Trophoblast cell (in vitro differentiated cells and primary cell): ENCODE results near the gene KIF2C.
A peak's percentile ranks its signal among the peaks of the same experiment; 100 is the strongest.

ENCODE experiments used
- DNase-seq, 2 donors: peaks; one replicate each; pipeline ENCODE4 v3.0.0-alpha.2; 2016
- H2AFZ ChIP-seq: 2 replicates; pipeline ENCODE4 v1.6.1; 2013; ENCODE audit warnings: low read length, moderate library complexity, mild to moderate bottlenecking; ENCODE audit not compliant: insufficient read depth, poor library complexity
- H2AK5ac ChIP-seq: 2 replicates; pipeline ENCODE4 v1.6.1; 2013; ENCODE audit warnings: mild to moderate bottlenecking, low read length
- H2BK120ac ChIP-seq: 2 replicates; pipeline ENCODE4 v1.6.1; 2013; ENCODE audit warnings: low read length, mild to moderate bottlenecking, moderate library complexity; ENCODE audit not compliant: insufficient read depth, poor library complexity
- H2BK12ac ChIP-seq: 2 replicates; pipeline ENCODE4 v1.6.1; 2013; ENCODE audit warnings: mild to moderate bottlenecking, low read length, moderate library complexity
- H2BK5ac ChIP-seq: 2 replicates; pipeline ENCODE4 v1.6.1; 2013; ENCODE audit warnings: low read length, low read depth, moderate library complexity, mild to moderate bottlenecking; ENCODE audit not compliant: poor library complexity
- H3K14ac ChIP-seq: 2 replicates; pipeline ENCODE4 v1.6.1; 2013; ENCODE audit warnings: mild to moderate bottlenecking, low read length
- H3K18ac ChIP-seq: 2 replicates; pipeline ENCODE4 v1.6.1; 2013; ENCODE audit warnings: mild to moderate bottlenecking, low read length
- H3K23ac ChIP-seq: 2 replicates; pipeline ENCODE4 v1.6.1; 2013; ENCODE audit warnings: low read length
- H3K27ac ChIP-seq: 2 replicates; pipeline ENCODE4 v1.5.1; 2013; ENCODE audit warnings: low read depth, mild to moderate bottlenecking, inconsistent platforms, low read length, moderate library complexity
- H3K27me3 ChIP-seq: 2 replicates; pipeline ENCODE4 v1.6.1; 2013; ENCODE audit warnings: inconsistent platforms, mild to moderate bottlenecking, low read length, moderate library complexity; ENCODE audit not compliant: insufficient read depth
- H3K36me3 ChIP-seq, 2 experiments: 1 replicate in 1 of 2; 2 replicates in 1 of 2; pipeline ENCODE4 v1.6.1; 2013; ENCODE audit warnings: low read length in 2 of 2, mild to moderate bottlenecking in 2 of 2, moderate library complexity in 1 of 2; ENCODE audit not compliant: insufficient read depth in 2 of 2, control insufficient read depth in 1 of 2
- H3K4ac ChIP-seq: 2 replicates; pipeline ENCODE4 v1.6.1; 2013; ENCODE audit warnings: low read depth, mild to moderate bottlenecking, low read length, moderate library complexity
- H3K4me1 ChIP-seq, 2 experiments: 1 replicate in 1 of 2; 2 replicates in 1 of 2; pipeline ENCODE4 v1.6.1; 2013; ENCODE audit warnings: low read length in 2 of 2, mild to moderate bottlenecking in 2 of 2, moderate library complexity in 1 of 2; ENCODE audit not compliant: insufficient read depth in 2 of 2, control insufficient read depth in 1 of 2
- H3K4me2 ChIP-seq: 2 replicates; pipeline ENCODE4 v1.6.1; 2013; ENCODE audit warnings: inconsistent platforms, mild to moderate bottlenecking, low read length, moderate library complexity
- H3K4me3 ChIP-seq: 2 replicates; pipeline ENCODE4 v1.5.1; 2013; ENCODE audit warnings: mild to moderate bottlenecking, low read depth, low read length, inconsistent platforms
- H3K79me1 ChIP-seq: one replicate; pipeline ENCODE4 v1.6.1; 2013; ENCODE audit warnings: low read length
- H3K79me2 ChIP-seq: 2 replicates; pipeline ENCODE4 v1.6.1; 2013; ENCODE audit warnings: low read length, mild to moderate bottlenecking; ENCODE audit not compliant: control insufficient read depth, insufficient read depth, poor library complexity
- H3K9ac ChIP-seq: 2 replicates; pipeline ENCODE4 v1.6.1; 2013; ENCODE audit warnings: mild to moderate bottlenecking, low read length
- H3K9me3 ChIP-seq: 2 replicates; pipeline ENCODE4 v1.6.1; 2013; ENCODE audit warnings: low read depth, mild to moderate bottlenecking, control low read depth, inconsistent platforms, low read length; ENCODE audit not compliant: insufficient read depth
- H4K12ac ChIP-seq: 2 replicates; pipeline ENCODE4 v1.6.1; 2013; ENCODE audit warnings: low read depth, mild to moderate bottlenecking, low read length, moderate library complexity
- H4K8ac ChIP-seq: 2 replicates; pipeline ENCODE4 v1.6.1; 2013; ENCODE audit warnings: low read depth, mild to moderate bottlenecking, low read length, moderate library complexity
- H4K91ac ChIP-seq: one replicate; pipeline ENCODE4 v1.6.1; 2013; ENCODE audit warnings: low read depth, mild to moderate bottlenecking, low read length, moderate library complexity
- WGBS: extraction: QIAGEN DNeasy Blood & Tissue Kit; methylation state at CpG from one replicate; pipeline ENCODE4 v1.1.7; 2013; ENCODE audit warnings: missing lambda C conversion rate; ENCODE audit not compliant: insufficient read length, insufficient coverage; ENCODE audit errors: extremely low coverage; 5-methylcytosine and 5-hydroxymethylcytosine counted together

The KIF2C gene

GRCh38 chr1:44784094-44785028, 44.7 kb downstream of the KIF2C start:
- H3K4me1 ChIP-seq, result peaks cover 3 to 17% of the 10 kb centered on the region in 2 experiments
- peak overlapping the region; percentile 53 for H3K4me3 ChIP-seq
- H3K14ac ChIP-seq, result peak overlapping the region; percentile 14
- peak in 1 of 2 donors; percentile 38 for DNase-seq
- peak overlapping the region; percentile 63 for H3K4me2 ChIP-seq
- H2BK12ac ChIP-seq, result no peak overlapping the region
- no peak overlapping the region for H3K27ac ChIP-seq
- H3K18ac ChIP-seq, result no peak overlapping the region
- no peak overlapping the region for H2BK5ac ChIP-seq
- H3K36me3 ChIP-seq, result peaks cover 14 to 16% of the 10 kb centered on the region in 2 experiments
- H3K9ac ChIP-seq, result no peak overlapping the region
- peaks cover 2% of the 10 kb centered on the region for H3K79me1 ChIP-seq
- H4K91ac ChIP-seq, result no peak overlapping the region
- no peak overlapping the region for H2BK120ac ChIP-seq
- no peak overlapping the region for H3K4ac ChIP-seq
- peak overlapping the region; percentile 46 for H2AFZ ChIP-seq
- H4K12ac ChIP-seq, result peak overlapping the region; percentile 31
- H2AK5ac ChIP-seq, result no peak overlapping the region
- no peaks in the 10 kb centered on the region for H3K79me2 ChIP-seq
- H3K27me3 ChIP-seq, result no peaks in the 10 kb centered on the region
- H4K8ac ChIP-seq, result peak overlapping the region; percentile 72
- peaks cover 2% of the 10 kb centered on the region for H3K9me3 ChIP-seq
- H3K23ac ChIP-seq, result no peak overlapping the region
- no CpG with 5 or more reads among the region's 71 CpGs for WGBS

DNA sequence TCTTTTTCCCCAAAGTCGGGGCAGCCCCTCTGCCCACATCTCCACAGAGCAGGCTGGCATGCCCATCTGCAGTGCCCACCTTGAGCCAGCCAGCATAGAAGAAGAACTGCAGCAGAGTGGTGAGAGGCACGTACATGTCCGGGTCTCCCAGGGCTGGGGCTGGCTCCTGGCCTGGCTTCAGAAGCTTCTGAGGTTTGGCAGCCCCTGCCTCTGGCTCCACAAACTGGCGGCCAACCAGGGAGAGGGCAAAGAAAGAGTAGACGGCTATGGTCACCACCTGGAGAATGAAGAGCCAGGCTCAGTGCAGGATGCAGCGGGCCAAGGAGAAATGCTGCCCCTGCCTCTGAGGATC, 45.4 kb downstream of the KIF2C start:
- Histone ChIP-seq H4K8ac (no peak overlapping the region), H3K4me1 (peaks cover 3 to 17% of the 10 kb centered on the region in 2 experiments), H2BK120ac (no peak overlapping the region), H4K91ac (no peak overlapping the region), H3K4me3 (no peak overlapping the region), H3K79me1 (peaks cover 2% of the 10 kb centered on the region), H3K9ac (no peak overlapping the region), H3K36me3 (peaks cover 9 to 10% of the 10 kb centered on the region in 2 experiments), H3K18ac (no peak overlapping the region), H3K23ac (no peak overlapping the region), H3K27ac (no peak overlapping the region), H2AK5ac (no peak overlapping the region), H3K14ac (no peak overlapping the region), H2BK12ac (no peak overlapping the region), H2BK5ac (no peak overlapping the region), H3K4ac (no peak overlapping the region), H3K4me2 (no peak overlapping the region), H3K79me2 (no peaks in the 10 kb centered on the region), H4K12ac (no peak overlapping the region), H2AFZ (no peak overlapping the region), H3K27me3 (no peaks in the 10 kb centered on the region), H3K9me3 (peaks cover 2% of the 10 kb centered on the region)
- DNase-seq, result no peak
- no CpG with 5 or more reads among the region's 6 CpGs for WGBS

DNA sequence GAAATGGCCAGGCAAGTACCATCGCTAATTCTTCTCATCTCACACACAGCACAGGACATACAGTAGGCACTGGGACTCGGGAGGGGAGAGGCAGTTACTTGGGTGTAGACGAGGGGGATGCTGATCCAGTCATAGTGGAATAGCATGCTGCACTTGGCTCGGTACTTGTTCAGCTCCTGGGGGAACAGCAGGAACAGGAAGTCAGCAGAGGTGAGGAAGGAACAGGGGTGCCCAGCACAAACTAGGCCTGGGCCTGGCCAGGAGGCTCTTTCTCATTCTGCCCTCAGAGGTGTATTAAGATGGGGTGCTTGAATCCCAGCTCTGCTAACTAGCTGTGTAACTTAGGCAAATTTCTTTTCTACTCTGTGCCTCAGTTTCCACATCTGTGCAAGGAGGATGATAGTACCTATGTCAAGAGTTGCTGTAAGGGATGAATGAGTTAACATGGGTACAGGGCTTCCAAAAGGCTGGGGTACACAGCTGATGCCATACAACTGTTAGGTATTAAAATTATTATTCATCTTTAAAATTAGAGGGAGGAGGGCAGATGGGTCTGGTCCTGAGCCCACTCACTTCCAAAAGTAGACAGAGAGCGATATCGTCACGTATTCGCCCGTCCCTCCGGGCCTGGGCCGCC, 46.0 kb downstream of the KIF2C start:
- no peak overlapping the region for H3K18ac ChIP-seq
- no peak overlapping the region for H2BK12ac ChIP-seq
- H3K9ac ChIP-seq, result no peak overlapping the region
- H3K4me1 ChIP-seq, result peaks cover 3 to 17% of the 10 kb centered on the region in 2 experiments
- H2BK120ac ChIP-seq, result no peak overlapping the region
- DNase-seq, result no peak
- WGBS, result no CpG with 5 or more reads among the region's 11 CpGs
- H3K36me3 ChIP-seq, result peaks cover 5% of the 10 kb centered on the region in 2 experiments
- H3K79me1 ChIP-seq, result peaks cover 2% of the 10 kb centered on the region
- no peaks in the 10 kb centered on the region for H3K79me2 ChIP-seq
- H3K4ac ChIP-seq, result no peak overlapping the region
- peaks cover 2% of the 10 kb centered on the region for H3K9me3 ChIP-seq
- no peak overlapping the region for H2BK5ac ChIP-seq
- no peak overlapping the region for H3K4me3 ChIP-seq
- no peaks in the 10 kb centered on the region for H3K27me3 ChIP-seq
- no peak overlapping the region for H4K12ac ChIP-seq
- no peak overlapping the region for H3K27ac ChIP-seq
- H2AK5ac ChIP-seq, result no peak overlapping the region
- H4K8ac ChIP-seq, result no peak overlapping the region
- no peak overlapping the region for H4K91ac ChIP-seq
- H3K23ac ChIP-seq, result no peak overlapping the region
- peak overlapping the region; percentile 57 for H3K4me2 ChIP-seq
- H3K14ac ChIP-seq, result no peak overlapping the region
- no peak overlapping the region for H2AFZ ChIP-seq

GRCh38 chr1:44786138-44786840, 46.7 kb downstream of the KIF2C start:
- H3K27ac ChIP-seq, result no peak overlapping the region
- peak overlapping the region; percentile 20 for H2AFZ ChIP-seq
- no peaks in the 10 kb centered on the region for H3K79me2 ChIP-seq
- H3K23ac ChIP-seq, result no peak overlapping the region
- H2BK120ac ChIP-seq, result no peak overlapping the region
- H2BK5ac ChIP-seq, result no peak overlapping the region
- no peak overlapping the region for H2BK12ac ChIP-seq
- no peak overlapping the region for H3K18ac ChIP-seq
- H3K9me3 ChIP-seq, result peaks cover 2% of the 10 kb centered on the region
- no peak overlapping the region for H4K91ac ChIP-seq
- DNase-seq, result peak; percentile 82 to 86
- H3K9ac ChIP-seq, result no peak overlapping the region
- H4K12ac ChIP-seq, result no peak overlapping the region
- peak overlapping the region; percentile 57 for H3K4me2 ChIP-seq
- H3K27me3 ChIP-seq, result no peaks in the 10 kb centered on the region
- H3K4me1 ChIP-seq, result peaks cover 3 to 17% of the 10 kb centered on the region in 2 experiments
- H3K36me3 ChIP-seq, result peaks cover under 1% of the 10 kb centered on the region in 2 experiments
- H3K4me3 ChIP-seq, result peak overlapping the region; percentile 17
- WGBS, result no CpG with 5 or more reads among the region's 49 CpGs
- H3K14ac ChIP-seq, result no peak overlapping the region
- peak overlapping the region; percentile 3 for H4K8ac ChIP-seq
- no peak overlapping the region for H3K4ac ChIP-seq
- H3K79me1 ChIP-seq, result peaks cover 2% of the 10 kb centered on the region
- no peak overlapping the region for H2AK5ac ChIP-seq
